ENCODE results near the gene ATP1B1.
"Not testable (repeated sequence)": the region's sequence is repeated elsewhere in the genome, so short reads cannot be mapped to it uniquely, and the experiment has no call there.

ATP1B1 gene

GRCh38 chr1:169146576-169147214 is 40.2 kb downstream of the ATP1B1 start:
- DNase-seq: no peak

- DNase-seq: no peak
These were observed 42.2 kb downstream of the ATP1B1 start for GRCh38 chr1:169148472-169149252.

- DNase-seq: no peak
These were observed 43.2 kb downstream of the ATP1B1 start for GRCh38 chr1:169149555-169150286.

- DNase-seq: no peak
These were observed 44.3 kb downstream of the ATP1B1 start for GRCh38 chr1:169150641-169151337.

- no peak for DNase-seq
These were observed 44.9 kb downstream of the ATP1B1 start for GRCh38 chr1:169151338-169151837.

- DNase-seq: no peak
These were observed 49.2 kb downstream of the ATP1B1 start for GRCh38 chr1:169155675-169156074.

GRCh38 chr1:169156580-169156979 is 50.1 kb downstream of the ATP1B1 start:
- no peak for DNase-seq

GRCh38 chr1:169160845-169161495 is 54.5 kb downstream of the ATP1B1 start:
- DNase-seq: no peak

GRCh38 chr1:169161496-169162194 is 55.2 kb downstream of the ATP1B1 start:
- DNase-seq: no peak

- DNase-seq: no peak
These were observed 56.6 kb downstream of the ATP1B1 start for GRCh38 chr1:169163059-169163458.

- no peak for DNase-seq
These were observed 69.0 kb downstream of the ATP1B1 start for GRCh38 chr1:169175461-169175860.

GRCh38 chr1:169179431-169179830 is 72.9 kb downstream of the ATP1B1 start:
- DNase-seq: not testable (repeated sequence)

GRCh38 chr1:169180174-169180573 is 73.7 kb downstream of the ATP1B1 start:
- DNase-seq: no peak

Data from EL (cell line).